ENCODE results near the gene RHBDD2. TPM values are rescaled to one million over a fixed set of nuclear protein-coding genes. Genes with fewer than 3 reads are reported as not detected.
A peak's percentile ranks its signal among the peaks of the same experiment; 100 is the strongest.
"Not testable (repeated sequence)": the region's sequence is repeated elsewhere in the genome, so short reads cannot be mapped to it uniquely, and the experiment has no call there.

RHBDD2 gene
- total and polyA plus RNA-seq, 4 experiments from 2014 or later: 47.1 to 119 (median 80.7) TPM

GRCh38 chr7:75850235-75850634, 28.6 kb upstream of the RHBDD2 start:
- ChIA-PET CTCF (ENCODE audit: partially characterized antibody) (no interaction called here), POLR2A (ENCODE audit: partially characterized antibody) (no interaction called here)
- no peak overlapping the region for H3K27ac ChIP-seq (ENCODE audit: low read depth, low read length)
- no peaks in the 10 kb centered on the region for H3K4me1 ChIP-seq (ENCODE audit: insufficient read depth, low read length)
- Mint-ChIP-seq H3K27ac (no peak overlapping the region), H3K36me3 (no peaks in the 10 kb centered on the region), H3K9me3 (no peaks in the 10 kb centered on the region), H3K4me3 (no peak overlapping the region), H3K4me1 (peaks cover 0 to 3% (median 0%) of the 10 kb centered on the region in 4 donors), H3K27me3 (no peaks in the 10 kb centered on the region)
- DNase-seq: no peak
- H3K27me3 ChIP-seq (ENCODE audit: insufficient read depth, low read length): no peaks in the 10 kb centered on the region
- no peak overlapping the region for H3K4me3 ChIP-seq (ENCODE audit: low read length in 2 of 2)
- intact Hi-C loops (cut with micrococcal nuclease): no loop called here
- H3K9me3 ChIP-seq (ENCODE audit: control insufficient read depth in 1 of 2, low read length in 2 of 2): no peaks in the 10 kb centered on the region
- no peaks in the 10 kb centered on the region for H3K36me3 ChIP-seq (ENCODE audit: insufficient read depth, low read length)

GRCh38 chr7:75854233-75854632, 24.6 kb upstream of the RHBDD2 start:
- Mint-ChIP-seq H3K27me3 (no peaks in the 10 kb centered on the region), H3K9me3 (no peaks in the 10 kb centered on the region), H3K36me3 (no peaks in the 10 kb centered on the region), H3K4me3 (no peak overlapping the region), H3K4me1 (peaks cover 0 to 3% (median 1%) of the 10 kb centered on the region in 4 donors), H3K27ac (no peak overlapping the region)
- Histone ChIP-seq H3K9me3 (ENCODE audit: control insufficient read depth in 1 of 2, low read length in 2 of 2) (no peaks in the 10 kb centered on the region), H3K4me1 (ENCODE audit: insufficient read depth, low read length) (no peaks in the 10 kb centered on the region), H3K27me3 (ENCODE audit: insufficient read depth, low read length) (no peaks in the 10 kb centered on the region), H3K36me3 (ENCODE audit: insufficient read depth, low read length) (no peaks in the 10 kb centered on the region), H3K4me3 (ENCODE audit: low read length in 2 of 2) (no peak overlapping the region), H3K27ac (ENCODE audit: low read depth, low read length) (no peak overlapping the region)
- CTCF ChIA-PET (ENCODE audit: partially characterized antibody): interaction anchor here (1.1 kb wide), 1 partner anchor 12 kb away, joined by 3 read pairs; no protein-coding TSS in a partner anchor
- no peak for DNase-seq
- intact Hi-C loops (cut with micrococcal nuclease): no loop called here
- POLR2A ChIA-PET (ENCODE audit: partially characterized antibody): no interaction called here

GRCh38 chr7:75854813-75855345, 24.0 kb upstream of the RHBDD2 start:
- H3K4me1 ChIP-seq (ENCODE audit: insufficient read depth, low read length); H3K27ac ChIP-seq (ENCODE audit: low read depth, low read length); intact Hi-C loops (cut with micrococcal nuclease); H3K4me1 Mint-ChIP-seq; POLR2A ChIA-PET (ENCODE audit: partially characterized antibody); H3K27me3 Mint-ChIP-seq; H3K27ac Mint-ChIP-seq; H3K9me3 Mint-ChIP-seq; H3K9me3 ChIP-seq (ENCODE audit: control insufficient read depth in 1 of 2, low read length in 2 of 2); H3K27me3 ChIP-seq (ENCODE audit: insufficient read depth, low read length); H3K36me3 Mint-ChIP-seq; H3K4me3 ChIP-seq (ENCODE audit: low read length in 2 of 2); H3K4me3 Mint-ChIP-seq; DNase-seq; H3K36me3 ChIP-seq (ENCODE audit: insufficient read depth, low read length): not testable (repeated sequence)
- CTCF ChIA-PET (ENCODE audit: partially characterized antibody): interaction anchor here (1.1 kb wide), 1 partner anchor 11 kb away, joined by 3 read pairs; no protein-coding TSS in a partner anchor

GRCh38 chr7:75856536-75856935, 22.3 kb upstream of the RHBDD2 start:
- intact Hi-C loops (cut with micrococcal nuclease): no loop called here
- H3K9me3 Mint-ChIP-seq: peaks cover 0 to 1% (median 0%) of the 10 kb centered on the region in 8 donors
- Histone ChIP-seq H3K9me3 (ENCODE audit: control insufficient read depth in 1 of 2, low read length in 2 of 2) (no peaks in the 10 kb centered on the region), H3K4me3 (ENCODE audit: low read length in 2 of 2) (no peak overlapping the region), H3K36me3 (ENCODE audit: insufficient read depth, low read length) (no peaks in the 10 kb centered on the region), H3K4me1 (ENCODE audit: insufficient read depth, low read length) (no peaks in the 10 kb centered on the region), H3K27ac (ENCODE audit: low read depth, low read length) (no peak overlapping the region), H3K27me3 (ENCODE audit: insufficient read depth, low read length) (no peaks in the 10 kb centered on the region)
- H3K4me3 Mint-ChIP-seq: no peak overlapping the region
- H3K27me3 Mint-ChIP-seq: peaks cover 0 to 3% of the 10 kb centered on the region in 2 donors
- H3K27ac Mint-ChIP-seq: no peak overlapping the region
- ChIA-PET POLR2A (ENCODE audit: partially characterized antibody) (no interaction called here), CTCF (ENCODE audit: partially characterized antibody) (no interaction called here)
- H3K36me3 Mint-ChIP-seq: no peaks in the 10 kb centered on the region
- DNase-seq: no peak
- H3K4me1 Mint-ChIP-seq: peaks cover 0 to 3% (median 0%) of the 10 kb centered on the region in 4 donors

GRCh38 chr7:75858410-75858809, 20.4 kb upstream of the RHBDD2 start:
- Histone ChIP-seq H3K36me3 (ENCODE audit: insufficient read depth, low read length) (no peaks in the 10 kb centered on the region), H3K27me3 (ENCODE audit: insufficient read depth, low read length) (no peaks in the 10 kb centered on the region), H3K4me1 (ENCODE audit: insufficient read depth, low read length) (no peaks in the 10 kb centered on the region), H3K27ac (ENCODE audit: low read depth, low read length) (no peak overlapping the region), H3K9me3 (ENCODE audit: control insufficient read depth in 1 of 2, low read length in 2 of 2) (no peaks in the 10 kb centered on the region), H3K4me3 (ENCODE audit: low read length in 2 of 2) (no peak overlapping the region)
- Mint-ChIP-seq H3K27me3 (peaks cover 1 to 5% of the 10 kb centered on the region in 2 donors), H3K9me3 (peaks cover 0 to 3% (median 0%) of the 10 kb centered on the region in 8 donors), H3K4me3 (no peak overlapping the region), H3K36me3 (no peaks in the 10 kb centered on the region), H3K4me1 (peaks cover 0 to 3% (median 0%) of the 10 kb centered on the region in 4 donors), H3K27ac (peak overlapping the region in 1 of 7 donors; percentile 61)
- ChIA-PET POLR2A (ENCODE audit: partially characterized antibody) (no interaction called here), CTCF (ENCODE audit: partially characterized antibody) (no interaction called here)
- intact Hi-C loops (cut with micrococcal nuclease): no loop called here
- DNase-seq: no peak

GRCh38 chr7:75861636-75862035, 17.2 kb upstream of the RHBDD2 start:
- H3K27ac Mint-ChIP-seq: no peak overlapping the region
- peaks cover 9 to 10% of the 10 kb centered on the region in 2 donors for H3K27me3 Mint-ChIP-seq
- no peaks in the 10 kb centered on the region for H3K36me3 Mint-ChIP-seq
- Histone ChIP-seq H3K27me3 (ENCODE audit: insufficient read depth, low read length) (no peaks in the 10 kb centered on the region), H3K9me3 (ENCODE audit: control insufficient read depth in 1 of 2, low read length in 2 of 2) (no peaks in the 10 kb centered on the region), H3K4me1 (ENCODE audit: insufficient read depth, low read length) (no peaks in the 10 kb centered on the region), H3K36me3 (ENCODE audit: insufficient read depth, low read length) (no peaks in the 10 kb centered on the region), H3K27ac (ENCODE audit: low read depth, low read length) (no peak overlapping the region), H3K4me3 (ENCODE audit: low read length in 2 of 2) (no peak overlapping the region)
- intact Hi-C loops (cut with micrococcal nuclease): no loop called here
- CTCF ChIA-PET (ENCODE audit: partially characterized antibody): interaction anchor here (1.2 kb wide), 1 partner anchor 158 kb away, joined by 7 read pairs; no protein-coding TSS in a partner anchor
- H3K4me3 Mint-ChIP-seq: no peak overlapping the region
- POLR2A ChIA-PET (ENCODE audit: partially characterized antibody): no interaction called here
- no peak for DNase-seq
- peaks cover 0 to 7% (median 2%) of the 10 kb centered on the region in 4 donors for H3K4me1 Mint-ChIP-seq
- peaks cover 0 to 5% (median 0%) of the 10 kb centered on the region in 8 donors for H3K9me3 Mint-ChIP-seq

GRCh38 chr7:75864251-75864650, 14.6 kb upstream of the RHBDD2 start:
- H3K27me3 Mint-ChIP-seq: peaks cover 10 to 12% of the 10 kb centered on the region in 2 donors
- H3K4me3 Mint-ChIP-seq; POLR2A ChIA-PET (ENCODE audit: partially characterized antibody); intact Hi-C loops (cut with micrococcal nuclease); H3K4me1 Mint-ChIP-seq; H3K4me1 ChIP-seq (ENCODE audit: insufficient read depth, low read length); H3K9me3 ChIP-seq (ENCODE audit: control insufficient read depth in 1 of 2, low read length in 2 of 2); H3K27ac Mint-ChIP-seq; H3K4me3 ChIP-seq (ENCODE audit: low read length in 2 of 2); H3K27ac ChIP-seq (ENCODE audit: low read depth, low read length); H3K9me3 Mint-ChIP-seq; DNase-seq; H3K36me3 ChIP-seq (ENCODE audit: insufficient read depth, low read length); H3K27me3 ChIP-seq (ENCODE audit: insufficient read depth, low read length); H3K36me3 Mint-ChIP-seq: not testable (repeated sequence)
- CTCF ChIA-PET (ENCODE audit: partially characterized antibody): interaction anchor here (1.6 to 4.7 kb wide), 2 partner anchors 18 to 156 kb away, joined by 3 to 81 read pairs; no protein-coding TSS in a partner anchor
